ENCODE results near the gene CENPV. TPM values are rescaled to one million over a fixed set of nuclear protein-coding genes. Genes with fewer than 3 reads are reported as not detected.

Gene CENPV
- total and polyA plus RNA-seq, 2 of the 13 experiments (the other 11 are each of a cell fraction or from before 2014, with no cell fraction given) = 193 to 292 TPM

DNA sequence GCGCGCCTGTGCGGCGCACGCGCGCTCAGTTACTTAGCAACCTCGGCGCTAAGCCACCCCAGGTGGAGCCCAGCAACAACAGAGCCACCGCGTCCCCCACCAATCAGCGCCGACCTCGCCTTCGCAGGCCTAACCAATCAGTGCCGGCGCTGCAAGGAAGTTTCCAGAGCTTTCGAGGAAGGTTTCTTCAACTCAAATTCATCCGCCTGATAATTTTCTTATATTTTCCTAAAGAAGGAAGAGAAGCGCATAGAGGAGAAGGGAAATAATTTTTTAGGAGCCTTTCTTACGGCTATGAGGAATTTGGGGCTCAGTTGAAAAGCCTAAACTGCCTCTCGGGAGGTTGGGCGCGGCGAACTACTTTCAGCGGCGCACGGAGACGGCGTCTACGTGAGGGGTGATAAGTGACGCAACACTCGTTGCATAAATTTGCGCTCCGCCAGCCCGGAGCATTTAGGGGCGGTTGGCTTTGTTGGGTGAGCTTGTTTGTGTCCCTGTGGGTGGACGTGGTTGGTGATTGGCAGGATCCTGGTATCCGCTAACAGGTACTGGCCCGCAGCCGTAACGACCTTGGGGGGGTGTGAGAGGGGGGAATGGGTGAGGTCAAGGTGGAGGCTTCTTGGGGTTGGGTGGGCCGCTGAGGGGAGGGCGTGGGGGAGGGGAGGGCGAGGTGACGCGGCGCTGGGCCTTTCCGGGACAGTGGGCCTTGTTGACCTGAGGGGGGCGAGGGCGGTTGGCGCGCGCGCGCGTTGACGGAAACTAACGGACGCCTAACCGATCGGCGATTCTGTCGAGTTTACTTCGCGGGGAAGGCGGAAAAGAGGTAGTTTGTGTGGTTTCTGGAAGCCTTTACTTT is 27.6 kb upstream of the CENPV start, which contains the start of gene UBB (continued):
- TF ChIP-seq ZBTB37 (CRISPR knock-in tag; IDR thresholded peaks at IDR 0.05) (no peak), HIC2 (CRISPR knock-in tag; IDR thresholded peaks at IDR 0.05; ENCODE audit: low read depth) (no peak), ZBTB4 (CRISPR knock-in tag; IDR thresholded peaks at IDR 0.05; ENCODE audit: borderline replicate concordance) (no peak), ZNF577 (CRISPR knock-in tag; IDR thresholded peaks at IDR 0.05; ENCODE audit: borderline replicate concordance, low read depth) (no peak), ZMAT3 (CRISPR knock-in tag; conservative IDR thresholded peaks at IDR 0.05) (peak; percentile 51; the same call in 1 of the 2 replicates), ZNF687 (CRISPR knock-in tag; IDR thresholded peaks at IDR 0.05) (peak; percentile 83), DMAP1 (CRISPR knock-in tag; IDR thresholded peaks at IDR 0.05) (peak; percentile 87), FOXM1 (CRISPR knock-in tag; IDR thresholded peaks at IDR 0.05) (no peak), ZNF850 (CRISPR knock-in tag; conservative IDR thresholded peaks at IDR 0.05) (no peak), IKZF4 (CRISPR knock-in tag; IDR thresholded peaks at IDR 0.05; ENCODE audit: borderline replicate concordance, low read depth, not compliant biosample characterization) (no peak), AKAP8 (CRISPR knock-in tag; IDR thresholded peaks at IDR 0.05) (no peak), SMAD1 (CRISPR knock-in tag; IDR thresholded peaks at IDR 0.05; ENCODE audit: borderline replicate concordance, low read depth) (no peak), ISL2 (CRISPR knock-in tag; IDR thresholded peaks at IDR 0.05) (0 out of 2 replicates have a peak, but pooled peaks have one; percentile 54), MAZ (IDR thresholded peaks at IDR 0.05; ENCODE audit: borderline replicate concordance, low read depth, low read length) (no peak), MAZ (CRISPR knock-in tag; IDR thresholded peaks at IDR 0.05; ENCODE audit: low read depth) (peak; percentile 71), TP53 (CRISPR knock-in tag; conservative IDR thresholded peaks at IDR 0.05) (peak; percentile 82; the same call in 1 of the 2 replicates)
- TF ChIP-seq, protein P1, sequence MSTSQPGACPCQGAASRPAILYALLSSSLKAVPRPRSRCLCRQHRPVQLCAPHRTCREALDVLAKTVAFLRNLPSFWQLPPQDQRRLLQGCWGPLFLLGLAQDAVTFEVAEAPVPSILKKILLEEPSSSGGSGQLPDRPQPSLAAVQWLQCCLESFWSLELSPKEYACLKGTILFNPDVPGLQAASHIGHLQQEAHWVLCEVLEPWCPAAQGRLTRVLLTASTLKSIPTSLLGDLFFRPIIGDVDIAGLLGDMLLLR (CRISPR knock-in tag; IDR thresholded peaks at IDR 0.05) = 0 out of 2 replicates have a peak, but pooled peaks have one; percentile 14

Data from HepG2 (cell line).